ENCODE measurements around the gene TTC4.

The TTC4 gene, protein sequence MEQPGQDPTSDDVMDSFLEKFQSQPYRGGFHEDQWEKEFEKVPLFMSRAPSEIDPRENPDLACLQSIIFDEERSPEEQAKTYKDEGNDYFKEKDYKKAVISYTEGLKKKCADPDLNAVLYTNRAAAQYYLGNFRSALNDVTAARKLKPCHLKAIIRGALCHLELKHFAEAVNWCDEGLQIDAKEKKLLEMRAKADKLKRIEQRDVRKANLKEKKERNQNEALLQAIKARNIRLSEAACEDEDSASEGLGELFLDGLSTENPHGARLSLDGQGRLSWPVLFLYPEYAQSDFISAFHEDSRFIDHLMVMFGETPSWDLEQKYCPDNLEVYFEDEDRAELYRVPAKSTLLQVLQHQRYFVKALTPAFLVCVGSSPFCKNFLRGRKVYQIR

DNA sequence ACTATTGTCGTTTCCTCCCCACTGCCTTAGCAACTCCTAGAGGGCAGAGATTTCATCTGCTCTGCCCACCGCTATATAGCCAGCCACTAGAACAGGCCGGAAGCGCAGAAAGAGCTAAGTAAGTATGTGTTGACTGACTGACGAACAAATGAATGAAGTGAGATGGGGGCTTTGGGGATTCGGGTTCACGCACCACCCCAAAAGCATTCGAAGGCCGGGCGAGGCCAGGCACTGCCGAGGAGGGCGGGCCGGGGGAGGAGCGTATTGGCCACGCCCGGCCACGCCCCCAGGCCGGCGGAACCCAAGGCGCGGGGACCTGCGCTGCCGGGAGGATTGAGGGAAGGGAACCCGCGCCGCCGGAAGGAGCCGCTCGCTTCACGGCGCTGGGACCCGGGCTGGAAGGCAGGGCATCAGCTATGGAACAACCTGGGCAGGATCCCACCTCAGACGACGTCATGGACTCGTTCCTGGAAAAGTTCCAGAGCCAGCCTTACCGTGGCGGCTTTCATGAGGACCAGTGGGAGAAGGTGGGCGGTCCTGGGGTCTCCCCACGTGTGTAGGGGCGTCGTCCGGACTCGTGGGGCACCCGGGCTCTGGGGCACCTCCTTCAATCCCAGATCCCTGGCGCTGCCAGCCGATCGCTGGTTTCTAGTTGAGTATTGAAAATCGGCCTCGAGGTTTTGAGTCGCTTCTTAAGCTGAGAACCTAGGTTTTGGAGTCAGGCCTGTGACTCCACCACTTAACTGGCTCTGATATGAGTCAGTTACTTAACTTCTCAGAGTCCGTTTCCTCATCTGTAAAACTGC, at the start of gene TTC4:
TTC4 (plus strand) TSS at position 369 of the 806 bp plus-strand sequence; CDS start at position 417, 48 bp downstream.
- Histone ChIP-seq H3K4me1 (ENCODE audit: control insufficient read depth, low read length) (peaks cover 17% of the 10 kb centered on the region), H3K79me2 (ENCODE audit: control insufficient read depth, low read length) (peaks cover 34% of the 10 kb centered on the region), H3F3A (ENCODE audit: control insufficient read depth, insufficient read depth) (no peaks in the 10 kb centered on the region), H3K36me3 (ENCODE audit: control insufficient read depth, low read length) (peaks cover 32% of the 10 kb centered on the region), H3K9me3 (ENCODE audit: control insufficient read depth, insufficient read depth, low read length) (no peaks in the 10 kb centered on the region), H3K9me2 (replicated peaks; ENCODE audit: control insufficient read depth, low read length) (no peaks in the 10 kb centered on the region), H4K20me1 (ENCODE audit: control insufficient read depth, insufficient read depth, low read depth, low read length) (no peaks in the 10 kb centered on the region), H3K4me3 (ENCODE audit: low read length) (peak within 1 kb of the TSS; percentile 99), H3K27ac (ENCODE audit: low read depth, low read length) (no peak within 1 kb of the TSS), H3K27me3 (ENCODE audit: control insufficient read depth, low read length) (no peaks in the 10 kb centered on the region), H3K4me2 (ENCODE audit: low read length) (peak within 1 kb of the TSS; percentile 91)
- TF ChIP-seq, protein P1, sequence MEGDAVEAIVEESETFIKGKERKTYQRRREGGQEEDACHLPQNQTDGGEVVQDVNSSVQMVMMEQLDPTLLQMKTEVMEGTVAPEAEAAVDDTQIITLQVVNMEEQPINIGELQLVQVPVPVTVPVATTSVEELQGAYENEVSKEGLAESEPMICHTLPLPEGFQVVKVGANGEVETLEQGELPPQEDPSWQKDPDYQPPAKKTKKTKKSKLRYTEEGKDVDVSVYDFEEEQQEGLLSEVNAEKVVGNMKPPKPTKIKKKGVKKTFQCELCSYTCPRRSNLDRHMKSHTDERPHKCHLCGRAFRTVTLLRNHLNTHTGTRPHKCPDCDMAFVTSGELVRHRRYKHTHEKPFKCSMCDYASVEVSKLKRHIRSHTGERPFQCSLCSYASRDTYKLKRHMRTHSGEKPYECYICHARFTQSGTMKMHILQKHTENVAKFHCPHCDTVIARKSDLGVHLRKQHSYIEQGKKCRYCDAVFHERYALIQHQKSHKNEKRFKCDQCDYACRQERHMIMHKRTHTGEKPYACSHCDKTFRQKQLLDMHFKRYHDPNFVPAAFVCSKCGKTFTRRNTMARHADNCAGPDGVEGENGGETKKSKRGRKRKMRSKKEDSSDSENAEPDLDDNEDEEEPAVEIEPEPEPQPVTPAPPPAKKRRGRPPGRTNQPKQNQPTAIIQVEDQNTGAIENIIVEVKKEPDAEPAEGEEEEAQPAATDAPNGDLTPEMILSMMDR (IDR thresholded peaks at IDR 0.05; ENCODE audit: low read depth, low read length, poor library complexity, severe bottlenecking): peak; percentile 12
- no peak for TF ChIP-seq EZH2phosphoT487 (IDR thresholded peaks at IDR 0.05; ENCODE audit: borderline replicate concordance, low read length)

DNA sequence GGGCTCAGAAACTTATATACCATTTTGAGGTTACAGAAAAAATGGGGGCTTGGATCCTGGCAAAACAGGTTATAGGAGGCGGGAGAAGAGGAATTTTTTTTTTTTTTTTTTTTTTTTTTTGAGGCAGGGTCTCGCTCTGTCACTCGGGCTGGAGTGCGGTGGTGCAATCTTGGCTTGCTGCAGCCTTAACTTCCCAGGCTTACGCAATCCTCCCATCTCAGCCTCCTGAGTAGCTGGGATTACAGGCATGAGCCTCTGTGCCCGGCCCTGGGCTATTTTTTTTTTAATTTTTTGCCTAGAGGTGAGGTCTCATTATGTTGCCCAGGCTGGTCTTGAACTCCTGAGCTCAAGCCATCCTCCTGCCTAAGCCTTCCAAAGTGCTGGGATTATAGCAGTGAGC, 49.3 kb upstream of the TTC4 start:
- Histone ChIP-seq H3K36me3 (ENCODE audit: control insufficient read depth, low read length) (no peaks in the 10 kb centered on the region), H3K4me2 (ENCODE audit: low read length) (no peak overlapping the region), H3K4me3 (ENCODE audit: low read length) (no peak overlapping the region), H3K27me3 (ENCODE audit: control insufficient read depth, low read length) (no peaks in the 10 kb centered on the region; the same call in none of the 2 replicates), H3K9me2 (replicated peaks; ENCODE audit: control insufficient read depth, low read length) (no peaks in the 10 kb centered on the region), H3K4me1 (ENCODE audit: control insufficient read depth, low read length) (no peaks in the 10 kb centered on the region), H3K27ac (ENCODE audit: low read depth, low read length) (no peak overlapping the region), H3K79me2 (ENCODE audit: control insufficient read depth, low read length) (no peaks in the 10 kb centered on the region), H3K9me3 (ENCODE audit: control insufficient read depth, insufficient read depth, low read length) (no peaks in the 10 kb centered on the region), H3F3A (ENCODE audit: control insufficient read depth, insufficient read depth) (no peaks in the 10 kb centered on the region), H4K20me1 (ENCODE audit: control insufficient read depth, insufficient read depth, low read depth, low read length) (no peaks in the 10 kb centered on the region)
- no peak for TF ChIP-seq EZH2phosphoT487 (IDR thresholded peaks at IDR 0.05; ENCODE audit: borderline replicate concordance, low read length)
- TF ChIP-seq, protein P1 (IDR thresholded peaks at IDR 0.05; ENCODE audit: low read depth, low read length, poor library complexity, severe bottlenecking): no peak

DNA sequence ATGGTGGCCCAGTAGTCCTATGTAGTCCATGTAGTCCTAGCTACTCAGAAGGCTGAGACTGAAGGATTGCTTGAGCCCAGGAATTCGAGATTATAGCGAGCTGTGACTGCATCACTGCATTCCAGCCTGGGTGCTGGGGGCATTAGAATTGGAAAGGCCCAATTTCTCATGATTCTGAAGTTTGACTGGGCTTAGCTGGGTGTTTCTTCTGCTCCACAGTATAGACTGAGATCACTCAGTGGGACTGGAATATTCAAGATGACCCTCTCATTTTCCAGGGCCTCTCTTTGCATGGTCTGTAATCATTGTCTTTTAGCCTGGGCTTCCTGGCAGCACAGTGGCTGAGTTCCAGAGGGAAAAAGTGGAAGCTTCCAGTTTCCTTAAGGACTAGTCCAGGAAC, 47.9 kb upstream of the TTC4 start:
- Histone ChIP-seq H3K4me1 (ENCODE audit: control insufficient read depth, low read length) (no peaks in the 10 kb centered on the region), H3K9me2 (replicated peaks; ENCODE audit: control insufficient read depth, low read length) (no peaks in the 10 kb centered on the region), H4K20me1 (ENCODE audit: control insufficient read depth, insufficient read depth, low read depth, low read length) (no peaks in the 10 kb centered on the region), H3K4me2 (ENCODE audit: low read length) (no peak overlapping the region), H3K4me3 (ENCODE audit: low read length) (no peak overlapping the region), H3K27me3 (ENCODE audit: control insufficient read depth, low read length) (no peaks in the 10 kb centered on the region; the same call in 1 of the 2 replicates), H3K79me2 (ENCODE audit: control insufficient read depth, low read length) (no peaks in the 10 kb centered on the region), H3K27ac (ENCODE audit: low read depth, low read length) (no peak overlapping the region), H3F3A (ENCODE audit: control insufficient read depth, insufficient read depth) (no peaks in the 10 kb centered on the region), H3K9me3 (ENCODE audit: control insufficient read depth, insufficient read depth, low read length) (no peaks in the 10 kb centered on the region), H3K36me3 (ENCODE audit: control insufficient read depth, low read length) (no peaks in the 10 kb centered on the region)
- TF ChIP-seq, protein P1 (IDR thresholded peaks at IDR 0.05; ENCODE audit: low read depth, low read length, poor library complexity, severe bottlenecking): no peak

Measured in DOHH2 (cell line).